KMS-11 (cell line): ENCODE measurements around the gene WDPCP.
"Not testable (repeated sequence)": the region's sequence is repeated elsewhere in the genome, so short reads cannot be mapped to it uniquely, and the experiment has no call there.

Experiments
- H2AFZ ChIP-seq: fragments of 200-600 bp; sonication (generic); 2 replicates; pipeline ENCODE4 v1.6.1; 2016; ENCODE audit warnings: antibody characterized with exemption, mixed run types, low read depth
- H3K27ac ChIP-seq: fragments of 200-600 bp; sonication (generic); 2 replicates; pipeline ENCODE4 v1.6.1; 2016; ENCODE audit warnings: mild to moderate bottlenecking, mixed run types
- H3K27me3 ChIP-seq: fragments of 200-600 bp; sonication (generic); 2 replicates; pipeline ENCODE4 v1.6.1; 2017; ENCODE audit warnings: mild to moderate bottlenecking, low read depth, mixed run types, moderate library complexity; ENCODE audit not compliant: insufficient read depth
- H3K36me3 ChIP-seq: fragments of 200-600 bp; sonication (generic); 2 replicates; pipeline ENCODE4 v1.6.1; 2017; ENCODE audit warnings: mild to moderate bottlenecking, mixed run types; ENCODE audit not compliant: insufficient read depth
- H3K4me1 ChIP-seq: fragments of 200-600 bp; sonication (generic); 2 replicates; pipeline ENCODE4 v1.6.1; 2016; ENCODE audit warnings: mild to moderate bottlenecking, low read depth, mixed run types; ENCODE audit not compliant: poor library complexity, severe bottlenecking
- H3K4me2 ChIP-seq: fragments of 200-600 bp; sonication (generic); 2 replicates; pipeline ENCODE4 v1.7.0; 2016; ENCODE audit warnings: mild to moderate bottlenecking, mixed run types
- H3K4me3 ChIP-seq: fragments of 200-600 bp; sonication (generic); IDR thresholded peaks from 2 replicates; pipeline ENCODE4 v1.6.1; 2017; ENCODE audit warnings: low read depth, low read length, mixed read lengths; ENCODE audit not compliant: insufficient read depth
- H3K79me2 ChIP-seq: fragments of 200-600 bp; sonication (generic); 2 replicates; pipeline ENCODE4 v1.6.1; 2016; ENCODE audit warnings: low read depth, mixed run types; ENCODE audit not compliant: insufficient read depth
- H3K9ac ChIP-seq: fragments of 200-600 bp; sonication (generic); 2 replicates; pipeline ENCODE4 v1.6.1; 2016; ENCODE audit warnings: mild to moderate bottlenecking, mixed run types
- H4K20me1 ChIP-seq: fragments of 200-600 bp; sonication (generic); 2 replicates; pipeline ENCODE4 v1.6.1; 2016; ENCODE audit warnings: mild to moderate bottlenecking, mixed run types; ENCODE audit not compliant: insufficient read depth
- CTCF ChIP-seq: fragments of 200-600 bp; sonication (generic); conservative IDR thresholded peaks from 2 replicates; pipeline ENCODE4 v1.6.1; 2017; ENCODE audit warnings: low read depth, mild to moderate bottlenecking, antibody characterized with exemption, low read length, moderate library complexity, mixed read lengths

The WDPCP gene

GRCh38 chr2:63378589-63378988, 209.7 kb downstream of the WDPCP start:
- Histone ChIP-seq H3K27me3 (no peaks in the 10 kb centered on the region), H4K20me1 (no peaks in the 10 kb centered on the region; the same call in 1 of the 2 replicates), H3K27ac (no peak overlapping the region), H3K79me2 (no peaks in the 10 kb centered on the region), H3K4me3 (no peak overlapping the region), H3K4me1 (peaks cover 3% of the 10 kb centered on the region), H3K9ac (no peak overlapping the region), H3K36me3 (no peaks in the 10 kb centered on the region), H3K4me2 (no peak overlapping the region), H2AFZ (no peak overlapping the region)
- TF ChIP-seq CTCF: no peak

- no peaks in the 10 kb centered on the region for H3K27me3 ChIP-seq
- no peak overlapping the region for H2AFZ ChIP-seq
- H3K4me3 ChIP-seq: no peak overlapping the region
- no peaks in the 10 kb centered on the region for H4K20me1 ChIP-seq
- no peak overlapping the region for H3K27ac ChIP-seq
- no peak for TF ChIP-seq CTCF
- no peak overlapping the region for H3K4me2 ChIP-seq
- H3K79me2 ChIP-seq: no peaks in the 10 kb centered on the region
- no peak overlapping the region for H3K9ac ChIP-seq
- peaks cover 3% of the 10 kb centered on the region for H3K4me1 ChIP-seq
- H3K36me3 ChIP-seq: no peaks in the 10 kb centered on the region
Observed at GRCh38 chr2:63374341-63374740, 213.9 kb downstream of the WDPCP start.

GRCh38 chr2:63372549-63372948, 215.7 kb downstream of the WDPCP start:
- Histone ChIP-seq H3K4me1 (no peaks in the 10 kb centered on the region), H2AFZ (no peak overlapping the region), H3K9ac (no peak overlapping the region), H3K4me3 (no peak overlapping the region), H4K20me1 (no peaks in the 10 kb centered on the region), H3K36me3 (no peaks in the 10 kb centered on the region), H3K4me2 (no peak overlapping the region), H3K79me2 (no peaks in the 10 kb centered on the region), H3K27me3 (no peaks in the 10 kb centered on the region), H3K27ac (no peak overlapping the region)
- no peak for TF ChIP-seq CTCF

GRCh38 chr2:63369146-63369545, 219.1 kb downstream of the WDPCP start:
- Histone ChIP-seq H3K4me2 (no peak overlapping the region), H3K4me1 (no peaks in the 10 kb centered on the region), H4K20me1 (no peaks in the 10 kb centered on the region), H2AFZ (no peak overlapping the region), H3K9ac (no peak overlapping the region), H3K27me3 (no peaks in the 10 kb centered on the region), H3K27ac (no peak overlapping the region), H3K4me3 (no peak overlapping the region), H3K36me3 (no peaks in the 10 kb centered on the region), H3K79me2 (no peaks in the 10 kb centered on the region)
- TF ChIP-seq CTCF: no peak

GRCh38 chr2:63364866-63365265, 223.4 kb downstream of the WDPCP start:
- no peaks in the 10 kb centered on the region for H3K4me1 ChIP-seq
- no peaks in the 10 kb centered on the region for H3K36me3 ChIP-seq
- no peak overlapping the region for H3K4me3 ChIP-seq
- H3K79me2 ChIP-seq: no peaks in the 10 kb centered on the region
- no peak overlapping the region for H3K9ac ChIP-seq
- no peak overlapping the region for H3K27ac ChIP-seq
- H3K4me2 ChIP-seq: no peak overlapping the region
- no peaks in the 10 kb centered on the region for H4K20me1 ChIP-seq
- TF ChIP-seq CTCF: no peak
- H3K27me3 ChIP-seq: no peaks in the 10 kb centered on the region
- no peak overlapping the region for H2AFZ ChIP-seq

- H3K9ac ChIP-seq, H3K79me2 ChIP-seq, H4K20me1 ChIP-seq, H3K36me3 ChIP-seq, H3K4me1 ChIP-seq, H2AFZ ChIP-seq, H3K27ac ChIP-seq, H3K4me3 ChIP-seq, H3K4me2 ChIP-seq, H3K27me3 ChIP-seq: not testable (repeated sequence)
Observed at GRCh38 chr2:63357722-63358121, 230.6 kb downstream of the WDPCP start.
